ENCODE measurements around the gene CHD2.
"Not testable (repeated sequence)": the region's sequence is repeated elsewhere in the genome, so short reads cannot be mapped to it uniquely, and the experiment has no call there.

CHD2 gene

GRCh38 chr15:93056836-93057235, 156.7 kb downstream of the CHD2 start:
- DNase-seq (ENCODE audit: insufficient read length, low spot score), result no peak
- TF ChIP-seq POLR2A (IDR thresholded peaks at IDR 0.05; ENCODE audit: low read depth, low read length) (no peak), SPI1 (IDR thresholded peaks at IDR 0.05; ENCODE audit: low read depth, low read length) (no peak), POLR2AphosphoS5 (IDR thresholded peaks at IDR 0.05; ENCODE audit: low read depth, low read length) (no peak), TAF1 (IDR thresholded peaks at IDR 0.05; ENCODE audit: low read depth, low read length) (no peak), POU2F2 (IDR thresholded peaks at IDR 0.05; ENCODE audit: low read depth, low read length) (no peak), PAX5 (IDR thresholded peaks at IDR 0.05; ENCODE audit: insufficient read depth, low read length, severe bottlenecking) (no peak)
- FAIRE-seq, result no peak

GRCh38 chr15:93057618-93058017, 157.5 kb downstream of the CHD2 start:
- DNase-seq (ENCODE audit: insufficient read length, low spot score) (no peak), FAIRE-seq (no peak)
- TF ChIP-seq SPI1 (IDR thresholded peaks at IDR 0.05; ENCODE audit: low read depth, low read length) (no peak), POLR2AphosphoS5 (IDR thresholded peaks at IDR 0.05; ENCODE audit: low read depth, low read length) (no peak), POU2F2 (IDR thresholded peaks at IDR 0.05; ENCODE audit: low read depth, low read length) (no peak), TAF1 (IDR thresholded peaks at IDR 0.05; ENCODE audit: low read depth, low read length) (no peak), PAX5 (IDR thresholded peaks at IDR 0.05; ENCODE audit: insufficient read depth, low read length, severe bottlenecking) (no peak), POLR2A (IDR thresholded peaks at IDR 0.05; ENCODE audit: low read depth, low read length) (no peak)

- no peak for FAIRE-seq
- TF ChIP-seq PAX5 (IDR thresholded peaks at IDR 0.05; ENCODE audit: insufficient read depth, low read length, severe bottlenecking), result no peak
- TF ChIP-seq POLR2A (IDR thresholded peaks at IDR 0.05; ENCODE audit: low read depth, low read length), result no peak
- TF ChIP-seq SPI1 (IDR thresholded peaks at IDR 0.05; ENCODE audit: low read depth, low read length), result no peak
- TF ChIP-seq POLR2AphosphoS5 (IDR thresholded peaks at IDR 0.05; ENCODE audit: low read depth, low read length), result no peak
- no peak for TF ChIP-seq POU2F2 (IDR thresholded peaks at IDR 0.05; ENCODE audit: low read depth, low read length)
- DNase-seq (ENCODE audit: insufficient read length, low spot score), result no peak
Observed at GRCh38 chr15:93058128-93058527, 158.0 kb downstream of the CHD2 start.

- TF ChIP-seq TAF1 (IDR thresholded peaks at IDR 0.05; ENCODE audit: low read depth, low read length) (no peak), PAX5 (IDR thresholded peaks at IDR 0.05; ENCODE audit: insufficient read depth, low read length, severe bottlenecking) (no peak), POLR2AphosphoS5 (IDR thresholded peaks at IDR 0.05; ENCODE audit: low read depth, low read length) (no peak), POU2F2 (IDR thresholded peaks at IDR 0.05; ENCODE audit: low read depth, low read length) (no peak), SPI1 (IDR thresholded peaks at IDR 0.05; ENCODE audit: low read depth, low read length) (no peak), POLR2A (IDR thresholded peaks at IDR 0.05; ENCODE audit: low read depth, low read length) (no peak)
- FAIRE-seq (no peak), DNase-seq (ENCODE audit: insufficient read length, low spot score) (no peak)
Observed at GRCh38 chr15:93058904-93059427, 158.8 kb downstream of the CHD2 start.

GRCh38 chr15:93059442-93059841, 159.3 kb downstream of the CHD2 start:
- DNase-seq (ENCODE audit: insufficient read length, low spot score) (no peak), FAIRE-seq (no peak)
- TF ChIP-seq POLR2AphosphoS5 (IDR thresholded peaks at IDR 0.05; ENCODE audit: low read depth, low read length) (no peak), POLR2A (IDR thresholded peaks at IDR 0.05; ENCODE audit: low read depth, low read length) (no peak), POU2F2 (IDR thresholded peaks at IDR 0.05; ENCODE audit: low read depth, low read length) (no peak), SPI1 (IDR thresholded peaks at IDR 0.05; ENCODE audit: low read depth, low read length) (no peak), PAX5 (IDR thresholded peaks at IDR 0.05; ENCODE audit: insufficient read depth, low read length, severe bottlenecking) (no peak), TAF1 (IDR thresholded peaks at IDR 0.05; ENCODE audit: low read depth, low read length) (no peak)

GRCh38 chr15:93060336-93061248, 160.5 kb downstream of the CHD2 start:
- no peak for DNase-seq (ENCODE audit: insufficient read length, low spot score)
- TF ChIP-seq POU2F2 (IDR thresholded peaks at IDR 0.05; ENCODE audit: low read depth, low read length) (no peak), SPI1 (IDR thresholded peaks at IDR 0.05; ENCODE audit: low read depth, low read length) (no peak), TAF1 (IDR thresholded peaks at IDR 0.05; ENCODE audit: low read depth, low read length) (no peak), POLR2AphosphoS5 (IDR thresholded peaks at IDR 0.05; ENCODE audit: low read depth, low read length) (no peak), PAX5 (IDR thresholded peaks at IDR 0.05; ENCODE audit: insufficient read depth, low read length, severe bottlenecking) (no peak), POLR2A (IDR thresholded peaks at IDR 0.05; ENCODE audit: low read depth, low read length) (no peak)
- no peak for FAIRE-seq

- not testable (repeated sequence) for FAIRE-seq; DNase-seq (ENCODE audit: insufficient read length, low spot score)
Observed at GRCh38 chr15:93062628-93063261, 162.6 kb downstream of the CHD2 start.

- FAIRE-seq, result no peak
- TF ChIP-seq POLR2A (IDR thresholded peaks at IDR 0.05; ENCODE audit: low read depth, low read length) (no peak), POU2F2 (IDR thresholded peaks at IDR 0.05; ENCODE audit: low read depth, low read length) (no peak), POLR2AphosphoS5 (IDR thresholded peaks at IDR 0.05; ENCODE audit: low read depth, low read length) (no peak), SPI1 (IDR thresholded peaks at IDR 0.05; ENCODE audit: low read depth, low read length) (no peak), PAX5 (IDR thresholded peaks at IDR 0.05; ENCODE audit: insufficient read depth, low read length, severe bottlenecking) (no peak), TAF1 (IDR thresholded peaks at IDR 0.05; ENCODE audit: low read depth, low read length) (no peak)
Observed at GRCh38 chr15:93063262-93063671, 163.1 kb downstream of the CHD2 start.

GRCh38 chr15:93063796-93064690, 163.9 kb downstream of the CHD2 start:
- DNase-seq (ENCODE audit: insufficient read length, low spot score) (no peak), FAIRE-seq (no peak)
- no peak for TF ChIP-seq POLR2A (IDR thresholded peaks at IDR 0.05; ENCODE audit: low read depth, low read length)
- no peak for TF ChIP-seq POU2F2 (IDR thresholded peaks at IDR 0.05; ENCODE audit: low read depth, low read length)
- TF ChIP-seq POLR2AphosphoS5 (IDR thresholded peaks at IDR 0.05; ENCODE audit: low read depth, low read length), result no peak
- no peak for TF ChIP-seq PAX5 (IDR thresholded peaks at IDR 0.05; ENCODE audit: insufficient read depth, low read length, severe bottlenecking)
- TF ChIP-seq TAF1 (IDR thresholded peaks at IDR 0.05; ENCODE audit: low read depth, low read length), result no peak
- TF ChIP-seq SPI1 (IDR thresholded peaks at IDR 0.05; ENCODE audit: low read depth, low read length), result no peak

More at GRCh38 chr15:93063262-93063671, 163.1 kb downstream of the CHD2 start:
- no peak for DNase-seq (ENCODE audit: insufficient read length, low spot score)
